GM12878 (cell line): ENCODE results near the gene GMDS. TPM values are rescaled to one million over a fixed set of nuclear protein-coding genes. Genes with fewer than 3 reads are reported as not detected.

Source experiments
- ATAC-seq: fragments of 200-7000 bp; cut with Tn5 transposase; 3 replicates; pipeline ENCODE4 v1.9.1; 2020; ENCODE audit warnings: mild to moderate bottlenecking, moderate library complexity
- BruUV-seq: library from RNA; stranded (reverse); fragments of 400-500 nt; replicated peaks from 2 replicates; lab custom pipeline; 2021; lab: Mats Ljungman, UMichigan
- CTCF ChIA-PET: fragments of 300-600 bp; sonication (Branson Sonifier 250); formaldehyde crosslinking; extraction: SDS; loops from one replicate; lab custom pipeline; 2021; ENCODE audit warnings: inconsistent platforms; lab: Yijun Ruan, JAX
- POLR2A ChIA-PET: fragments of 350-600 bp; formaldehyde crosslinking; extraction: SDS; loops from one replicate; lab custom pipeline; 2021; ENCODE audit warnings: inconsistent platforms; lab: Charles Lee
- RAD21 ChIA-PET: fragments of 300-600 bp; sonication (Branson Sonifier 250); formaldehyde crosslinking; loops from one replicate; lab custom pipeline; 2023; ENCODE audit warnings: antibody characterized with exemption; ENCODE audit not compliant: unreplicated experiment; lab: Charles Lee
- SMC1A ChIA-PET: fragments of 300-600 bp; sonication (Branson Sonifier 250); formaldehyde crosslinking; loops from one replicate; lab custom pipeline; 2023; ENCODE audit not compliant: unreplicated experiment, uncharacterized antibody; lab: Charles Lee
- DNase-seq: peaks from one replicate; pipeline ENCODE4 v3.0.0-alpha.2; 2011; ENCODE audit warnings: low read depth, low spot score
- FAIRE-seq: peaks from 3 replicates; lab custom pipeline; 2011; peaks lifted over from hg19 to GRCh38; lab: Jason Lieb, UNC
- H2AFZ ChIP-seq: 2 replicates; pipeline ENCODE4 v1.6.0; 2011; ENCODE audit warnings: low read depth, low read length, control low read depth; ENCODE audit not compliant: control insufficient read depth
- H3K27ac ChIP-seq: 2 replicates; pipeline ENCODE4 v1.5.1; 2011; ENCODE audit warnings: control low read depth; ENCODE audit not compliant: control insufficient read depth, insufficient read depth
- H3K27me3 ChIP-seq, 2 experiments: replicated peaks in 1 of 2; 2 replicates each; pipeline versions ENCODE4 v1.6.0 to v1.6.1; 2011; ENCODE audit warnings: low read length in 1 of 2; ENCODE audit not compliant: control insufficient read depth in 2 of 2, insufficient read depth in 2 of 2
- H3K36me3 ChIP-seq, 2 experiments: 2 replicates each; pipeline ENCODE4 v1.5.1; 2011; ENCODE audit warnings: low read length in 1 of 2; ENCODE audit not compliant: control insufficient read depth in 2 of 2, insufficient read depth in 2 of 2
- H3K4me1 ChIP-seq: 2 replicates; pipeline ENCODE4 v1.6.1; 2011; ENCODE audit warnings: mild to moderate bottlenecking, low read length, moderate library complexity, mixed read lengths; ENCODE audit not compliant: control insufficient read depth, insufficient read depth
- H3K4me2 ChIP-seq: 2 replicates; pipeline ENCODE4 v1.6.0; 2011; ENCODE audit warnings: control low read depth; ENCODE audit not compliant: control insufficient read depth, insufficient read depth
- H3K4me3 ChIP-seq: fragments of 200-600 bp; sonication (generic); 2 replicates; pipeline ENCODE4 v1.5.1; 2016
- H3K79me2 ChIP-seq: 2 replicates; pipeline ENCODE4 v1.6.0; 2011; ENCODE audit warnings: low read length; ENCODE audit not compliant: control insufficient read depth, insufficient read depth
- H3K9ac ChIP-seq: 2 replicates; pipeline ENCODE4 v1.8.0; 2011; ENCODE audit warnings: low read length, control low read depth, mixed read lengths; ENCODE audit not compliant: control insufficient read depth, insufficient read depth
- H3K9me3 ChIP-seq: replicated peaks from 3 replicates; pipeline ENCODE4 v1.5.1; 2011; ENCODE audit warnings: mild to moderate bottlenecking, low read length; ENCODE audit not compliant: control insufficient read depth, insufficient read depth
- H4K20me1 ChIP-seq: 2 replicates; pipeline ENCODE4 v1.6.0; 2011; ENCODE audit not compliant: control insufficient read depth, insufficient read depth
- ATF2 ChIP-seq: IDR thresholded peaks from 2 replicates; pipeline ENCODE4 v1.6.1; 2012; ENCODE audit warnings: low read length, inconsistent platforms
- BRCA1 ChIP-seq: IDR thresholded peaks from 2 replicates; pipeline ENCODE4 v1.6.1; 2011; ENCODE audit warnings: low read depth, low read length, improper control_type of control experiment
- EZH2 ChIP-seq: IDR thresholded peaks from 2 replicates; pipeline ENCODE4 v1.6.1; 2012; ENCODE audit warnings: low read depth, mild to moderate bottlenecking, control low read depth, inconsistent platforms, low read length, borderline replicate concordance; ENCODE audit not compliant: control insufficient read depth
- HCFC1 ChIP-seq: fragments of 150-350 bp; IDR thresholded peaks from 2 replicates; pipeline ENCODE4 v1.6.1; 2014; ENCODE audit warnings: low read length
- HDAC2 ChIP-seq: fragments of 200-600 bp; sonication (generic); IDR thresholded peaks from 2 replicates; pipeline ENCODE4 v1.6.1; 2017
- HSF1 ChIP-seq: fragments of 150-350 bp; IDR thresholded peaks from 2 replicates; pipeline ENCODE4 v1.6.1; 2014; ENCODE audit warnings: mild to moderate bottlenecking, low read depth, low read length
- MEF2B ChIP-seq: fragments of 450-650 bp; IDR thresholded peaks from 2 replicates; pipeline ENCODE4 v1.6.1; 2018; ENCODE audit warnings: mild to moderate bottlenecking, moderate library complexity; ENCODE audit not compliant: partially characterized antibody, poor library complexity, severe bottlenecking
- NFYB ChIP-seq: IDR thresholded peaks from 2 replicates; pipeline ENCODE4 v1.6.1; 2011; ENCODE audit warnings: low read depth, mild to moderate bottlenecking, low read length, improper control_type of control experiment, moderate library complexity; ENCODE audit not compliant: insufficient read depth
- NR2F1 ChIP-seq: fragments of 450-650 bp; conservative IDR thresholded peaks from 2 replicates; pipeline ENCODE4 v1.6.1; 2017; ENCODE audit warnings: mild to moderate bottlenecking
- REST ChIP-seq: IDR thresholded peaks from 2 replicates; pipeline ENCODE4 v1.6.1; 2012; ENCODE audit warnings: mild to moderate bottlenecking, low read depth, low read length
- SKIL ChIP-seq: fragments of 450-650 bp; IDR thresholded peaks from 2 replicates; pipeline ENCODE4 v1.6.1; 2017; ENCODE audit warnings: mild to moderate bottlenecking, low read depth, inconsistent platforms; ENCODE audit not compliant: poor library complexity, severe bottlenecking
- SMAD5 ChIP-seq: IDR thresholded peaks from 2 replicates; pipeline ENCODE4 v1.6.1; 2016; ENCODE audit warnings: antibody characterized with exemption, low read depth
- SMARCA5 ChIP-seq: fragments of 450-650 bp; IDR thresholded peaks from 2 replicates; pipeline ENCODE4 v1.6.1; 2017; ENCODE audit warnings: mild to moderate bottlenecking
- USF2 ChIP-seq: IDR thresholded peaks from 2 replicates; pipeline ENCODE4 v1.6.1; 2011; ENCODE audit warnings: low read depth, low read length, improper control_type of control experiment, borderline replicate concordance
- WGBS: methylation state at CpG from one replicate; pipeline ENCODE4 v1.1.6; 2016; ENCODE audit warnings: low lambda C conversion rate; ENCODE audit not compliant: insufficient replicate concordance, insufficient coverage; ENCODE audit errors: missing lambda C conversion rate; 5-methylcytosine and 5-hydroxymethylcytosine counted together
- in situ Hi-C: fragments of 300-500 bp; cut with MboI; formaldehyde crosslinking; loops from 9 replicates; pipeline ENCODE4 v1.14.3; 2018; ENCODE audit warnings: mixed read lengths
- intact Hi-C: fragments of 100-400 bp; cut with micrococcal nuclease; formaldehyde crosslinking; loops from one replicate; pipeline ENCODE4 v1.14.2; 2022; ENCODE audit not compliant: unreplicated experiment
- polyA plus RNA-seq, 11 experiments: library from polyadenylated mRNA; depleted of rRNA in 4 of 11; unstranded in 6 of 11; stranded (reverse) in 5 of 11; fragments of >200 nt; fragmentation: Nextera tagmentation in 4 of 11; fragmentation: Illumina TruSeq in 1 of 11; extraction: Ambion mirVana in 4 of 11; extraction: Trizol in 1 of 11; gene quantifications; 1 replicate in 1 of 11; 2 replicates in 10 of 11; pipeline versions ENCODE4 v1.2.1 to v1.2.3, GENCODE V29; 2011 to 2016; ENCODE audit warnings: inconsistent platforms in 2 of 11, missing spikeins in 2 of 11, low read depth in 1 of 11
- total RNA-seq, 4 experiments: library from RNA; depleted of rRNA in 3 of 4; stranded (reverse); fragments of >200 nt in 3 of 4; fragmentation: Illumina TruSeq in 1 of 4; extraction: Trizol in 1 of 4; gene quantifications; 2 replicates each; pipeline versions ENCODE4 v1.2.1 to v1.2.3, GENCODE V29; 2013 to 2021

Gene GMDS
- total and polyA plus RNA-seq, 10 of the 15 experiments (the other 5 are each of a cell fraction or from before 2014, with no cell fraction given), result 0.61 to 53.8 (median 29.3) TPM

GRCh38 chr6:1851681-1852456 is 393.5 kb downstream of the GMDS start:
- WGBS, result 86% methylated on average over 13 of the region's 13 CpGs
- SMC1A ChIA-PET, result interaction anchor here (0.6 to 1.1 kb wide), 2 partner anchors 13 to 22 kb away, joined by 3 read pairs; no protein-coding TSS in a partner anchor
- TF ChIP-seq SKIL (no peak), MEF2B (no peak), ATF2 (no peak), EZH2 (no peak), REST (no peak), USF2 (no peak), NFYB (no peak), SMAD5 (no peak), SMARCA5 (no peak), HDAC2 (no peak), HSF1 (no peak), NR2F1 (no peak), BRCA1 (no peak), HCFC1 (no peak)

More at GRCh38 chr6:1851681-1852456, 393.5 kb downstream of the GMDS start:
- H3K9me3 ChIP-seq, result no peaks in the 10 kb centered on the region
- H3K4me3 ChIP-seq, result no peak overlapping the region
- ATAC-seq (no peak), FAIRE-seq (no peak), DNase-seq (no peak)
- CTCF ChIA-PET, result no interaction called here
- H3K79me2 ChIP-seq, result no peaks in the 10 kb centered on the region
- POLR2A ChIA-PET, result no interaction called here
- H3K9ac ChIP-seq, result no peak overlapping the region
- in situ Hi-C loops (no loop called here), intact Hi-C loops (loop anchor here (10.0 kb wide), 1 partner anchor 253 kb away; no protein-coding TSS in a partner anchor)
- H4K20me1 ChIP-seq, result no peaks in the 10 kb centered on the region
- peaks cover 10% of the 10 kb centered on the region; the same call in 1 of the 2 replicates for H3K4me1 ChIP-seq
- H2AFZ ChIP-seq, result no peak overlapping the region
- RAD21 ChIA-PET, result no interaction called here
- no peaks in the 10 kb centered on the region for H3K27me3 ChIP-seq
- no peak overlapping the region for H3K27ac ChIP-seq
- no peak overlapping the region for H3K4me2 ChIP-seq
- BruUV-seq, result no TSS peak
- H3K36me3 ChIP-seq, result no peaks in the 10 kb centered on the region
